ENCODE results near the gene FBXW7.

Gene FBXW7

GRCh38 chr4:152509595-152510225 is 26.2 kb downstream of the FBXW7 start:
- no peak for DNase-seq

DNA sequence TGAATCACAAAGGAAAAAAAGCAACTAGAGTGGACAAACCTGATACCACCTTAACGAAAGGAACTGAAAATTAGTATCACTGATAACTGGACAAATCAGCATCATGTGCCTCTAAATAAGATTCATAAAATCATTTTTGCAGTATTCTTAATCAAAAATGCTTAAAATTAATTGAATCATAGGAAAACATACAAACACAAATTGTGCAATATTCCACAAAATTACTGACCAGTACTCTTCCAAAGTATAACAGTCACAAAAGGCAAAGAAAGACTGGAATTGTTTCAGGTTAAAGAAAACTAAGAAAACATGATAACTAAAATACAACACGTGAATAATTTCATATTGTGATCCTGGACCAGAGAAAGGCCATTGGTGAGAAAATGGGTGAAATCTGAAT is 27.1 kb downstream of the FBXW7 start:
- no peak for DNase-seq

- no peak for DNase-seq
Observed at GRCh38 chr4:152508386-152508785, 27.5 kb downstream of the FBXW7 start.

DNA sequence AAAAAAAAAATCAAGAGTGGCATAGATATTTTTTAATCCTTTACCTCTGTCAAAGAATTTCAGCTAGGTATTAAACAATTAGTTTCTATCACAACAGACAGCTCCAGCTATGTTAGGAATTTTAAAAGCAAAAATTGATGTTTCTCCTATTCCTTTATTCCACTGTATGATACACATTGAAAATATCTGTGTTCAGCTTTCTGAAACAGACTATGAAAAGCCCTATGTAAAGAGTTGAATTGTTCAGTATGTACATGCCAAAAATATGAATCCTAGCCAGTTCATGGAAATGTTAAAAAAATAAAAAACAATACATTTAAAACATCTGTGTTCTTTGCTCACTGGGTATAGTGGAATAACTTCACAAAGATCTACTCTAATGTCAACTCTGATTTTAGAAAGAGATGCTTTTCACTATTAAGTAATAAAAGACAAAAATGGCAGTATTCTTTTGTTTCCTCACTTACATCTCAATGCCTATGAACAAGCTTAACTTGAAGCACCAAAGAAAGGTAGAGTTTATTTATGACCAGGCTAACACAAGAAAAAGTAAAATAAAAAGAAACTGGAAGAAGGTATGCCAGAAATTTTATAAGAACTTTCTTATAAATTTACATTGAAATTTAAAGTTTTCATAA is 32.1 kb downstream of the FBXW7 start:
- no peak for DNase-seq

- DNase-seq, result no peak
Observed at GRCh38 chr4:152501846-152502536, 33.9 kb downstream of the FBXW7 start.

DNA sequence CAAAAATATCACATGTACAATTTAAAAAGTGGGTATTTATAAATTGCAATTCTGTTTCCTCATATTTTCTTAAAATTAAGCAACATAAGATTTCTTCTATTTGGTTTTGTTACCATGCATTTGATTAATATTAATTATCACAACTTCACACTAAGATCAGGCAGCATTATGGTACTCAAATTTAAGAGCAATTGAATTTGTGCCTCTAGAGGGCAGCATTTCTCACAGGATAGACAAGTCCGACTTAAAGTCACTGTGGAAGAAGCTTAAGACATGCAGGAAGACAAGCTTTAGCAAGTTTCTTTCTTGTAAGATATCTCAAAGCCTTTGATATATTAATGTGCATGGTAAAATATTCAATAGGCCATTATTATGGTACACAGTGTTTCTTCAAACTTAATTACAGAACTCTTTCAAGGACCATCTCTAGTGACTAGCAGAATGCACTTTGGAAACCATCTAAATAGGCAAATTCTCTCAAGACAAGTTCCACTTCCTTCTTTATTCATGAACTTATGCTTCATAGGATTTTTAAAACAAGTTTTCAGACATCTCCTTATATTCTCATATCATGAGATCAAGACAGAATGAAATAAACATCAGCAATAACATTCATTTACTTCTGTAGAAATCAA is 35.0 kb downstream of the FBXW7 start:
- DNase-seq, result no peak

DNA sequence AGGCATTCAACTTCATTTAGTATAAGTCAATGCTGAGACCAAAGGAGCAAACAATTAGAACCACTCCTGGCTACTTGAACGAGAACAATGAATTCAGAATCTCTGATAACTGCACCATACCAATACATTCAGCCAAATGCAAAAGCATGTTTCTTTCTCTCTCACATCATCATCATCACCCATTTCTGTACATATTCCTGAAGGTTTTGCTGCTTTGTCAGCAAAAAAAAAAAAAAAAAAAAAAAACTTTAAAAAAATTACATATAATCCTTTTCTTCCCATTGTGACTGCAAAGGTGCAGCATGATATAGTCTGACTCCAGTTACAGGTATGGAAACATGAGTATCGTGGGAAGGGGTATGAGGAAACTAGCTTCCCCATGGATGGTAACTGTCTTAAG is 35.6 kb downstream of the FBXW7 start:
- no peak for DNase-seq

DNA sequence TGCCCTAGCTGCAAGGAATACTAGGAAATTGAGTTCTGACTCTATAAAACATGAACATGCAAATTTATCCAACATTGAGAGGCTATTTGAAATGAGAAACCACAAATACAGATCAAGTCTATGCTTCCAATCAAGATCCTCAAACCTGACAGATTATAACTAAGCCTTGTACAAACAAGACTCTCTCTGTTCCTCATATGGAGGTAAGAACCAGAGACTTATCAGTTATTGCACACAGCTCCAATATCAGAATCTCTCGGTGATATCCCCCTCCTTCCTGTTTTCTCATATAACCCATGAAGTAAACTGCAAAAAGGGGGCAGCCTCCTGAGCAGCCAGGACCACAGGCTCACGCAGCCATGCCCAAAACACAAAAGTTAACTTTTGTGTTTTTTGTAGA is 36.5 kb downstream of the FBXW7 start:
- DNase-seq, result no peak

DNA sequence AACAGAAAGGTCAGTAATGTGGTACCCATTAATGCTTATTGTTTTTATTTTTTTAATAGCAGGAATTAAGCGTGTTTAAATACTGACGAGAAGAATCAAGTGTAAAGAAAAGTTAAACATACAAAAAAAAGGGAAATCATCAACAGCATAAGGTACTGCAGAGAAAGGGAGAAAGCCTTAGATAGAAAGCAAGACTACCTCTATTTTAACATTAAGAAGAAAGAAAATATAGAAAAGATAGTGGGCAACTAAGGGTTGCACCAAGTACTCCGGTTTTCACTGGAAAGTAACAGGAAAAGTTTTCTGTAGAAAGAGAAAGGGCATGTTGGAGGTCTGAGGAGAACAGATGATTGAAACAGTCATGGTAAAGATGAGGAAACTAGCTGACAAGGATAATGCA is 41.9 kb downstream of the FBXW7 start:
- DNase-seq, result no peak

DNA sequence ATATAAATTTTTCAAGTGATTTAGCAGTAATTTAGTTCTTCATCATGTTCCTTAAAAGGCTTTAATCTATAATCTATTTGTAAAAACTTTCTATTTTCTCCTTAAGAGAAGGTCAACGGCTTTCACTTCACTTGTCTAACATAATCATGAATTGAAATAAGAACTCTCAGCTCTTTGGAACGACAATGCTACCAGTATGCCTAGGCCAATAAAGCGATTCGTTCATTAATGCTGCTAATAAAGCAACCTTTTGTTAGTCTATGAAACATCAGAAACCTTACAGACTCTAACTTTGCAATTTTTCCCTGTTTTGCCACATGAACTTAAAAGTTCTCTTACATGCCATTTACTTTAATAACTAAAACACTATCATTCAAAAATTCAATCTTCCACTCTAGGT is 47.6 kb downstream of the FBXW7 start:
- no peak for DNase-seq

GRCh38 chr4:152486429-152487389 is 49.2 kb downstream of the FBXW7 start:
- no peak for DNase-seq

GRCh38 chr4:152485726-152486276 is 50.1 kb downstream of the FBXW7 start:
- DNase-seq, result no peak

GRCh38 chr4:152482211-152482610 is 53.7 kb downstream of the FBXW7 start:
- DNase-seq, result no peak

DNA sequence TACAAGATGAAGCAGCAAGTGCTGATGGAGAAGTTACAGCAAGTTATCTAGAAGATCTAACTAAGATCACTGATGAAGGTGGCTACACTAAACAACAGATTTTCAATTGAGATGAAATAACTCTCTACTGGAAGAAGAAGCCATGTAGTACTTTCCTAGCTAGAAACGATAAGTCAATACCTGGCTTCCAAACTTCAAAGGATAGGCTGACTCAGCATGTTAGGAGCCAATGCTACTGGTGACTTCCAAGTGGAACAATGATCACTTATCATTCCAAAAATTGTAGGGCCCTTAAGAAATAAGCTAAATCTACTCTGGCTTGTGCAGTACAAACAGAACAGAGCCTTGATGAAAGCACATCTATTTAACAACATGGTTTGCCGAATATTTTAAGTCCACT is 55.0 kb downstream of the FBXW7 start:
- DNase-seq, result no peak

GRCh38 chr4:152480326-152480725 is 55.6 kb downstream of the FBXW7 start:
- DNase-seq, result no peak

DNA sequence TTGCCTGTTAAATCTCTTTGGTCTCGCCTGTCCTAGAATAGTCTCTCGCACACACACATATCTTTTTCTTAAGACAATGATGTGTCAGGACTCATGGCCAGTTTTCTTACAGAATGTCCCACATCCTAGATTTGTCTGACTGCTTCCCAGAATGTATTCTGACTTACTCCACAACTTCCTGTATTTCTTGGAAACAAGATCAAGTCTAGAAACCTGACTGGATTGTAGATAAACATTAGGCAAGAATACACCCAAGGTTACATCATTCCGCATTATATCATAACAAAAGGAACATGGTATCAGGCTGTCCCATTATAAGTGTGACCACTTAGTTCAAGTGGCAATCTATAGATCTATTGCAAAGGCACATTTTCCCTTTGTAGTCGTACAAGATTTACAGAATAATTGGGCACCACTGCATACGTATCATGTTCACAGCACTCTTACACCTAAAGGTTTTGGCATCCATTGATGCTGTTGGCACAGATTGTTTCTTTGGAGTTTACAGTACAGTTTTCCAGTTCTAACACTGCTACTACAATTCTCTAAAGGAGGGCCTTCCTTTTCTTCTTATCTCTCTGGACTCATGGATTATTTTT is 56.4 kb downstream of the FBXW7 start:
- DNase-seq, result no peak

DNA sequence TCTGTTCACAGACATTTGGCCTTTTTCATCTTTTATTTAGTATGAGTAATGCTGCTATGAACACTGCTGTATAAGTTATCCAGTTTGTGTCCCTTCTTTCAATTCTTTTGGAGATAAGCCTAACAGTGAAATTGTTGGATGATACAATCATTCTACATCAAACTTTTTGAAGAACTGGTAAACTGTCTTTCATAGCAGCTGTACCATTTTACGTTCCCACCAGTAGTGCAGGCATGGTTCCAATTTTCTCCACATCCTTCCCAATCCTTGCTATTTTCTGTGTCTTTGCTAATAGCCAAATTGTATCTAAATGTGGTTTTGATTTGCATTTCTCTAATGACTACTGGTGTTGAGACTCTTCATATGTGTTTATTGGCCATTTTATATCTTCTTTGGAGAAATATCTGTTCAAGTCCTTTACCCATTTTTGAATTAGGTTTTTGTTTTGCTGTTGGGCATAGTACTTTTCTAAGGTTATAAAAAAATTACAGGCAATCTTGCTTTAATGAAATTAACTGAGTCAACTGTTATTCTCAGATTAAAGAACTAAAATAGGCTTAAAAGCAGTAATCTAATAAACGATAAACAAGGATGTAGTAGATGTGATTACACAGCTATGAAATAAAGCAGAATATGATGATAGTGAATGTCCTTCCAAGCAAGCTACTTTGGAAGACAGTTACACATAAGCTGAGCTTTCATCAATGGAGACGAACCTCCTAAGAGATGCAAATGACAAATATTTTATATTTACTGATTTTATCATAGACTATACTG is 57.2 kb downstream of the FBXW7 start:
- DNase-seq, result no peak

- no peak for DNase-seq
Observed at GRCh38 chr4:152476796-152477195, 59.1 kb downstream of the FBXW7 start.

DNA sequence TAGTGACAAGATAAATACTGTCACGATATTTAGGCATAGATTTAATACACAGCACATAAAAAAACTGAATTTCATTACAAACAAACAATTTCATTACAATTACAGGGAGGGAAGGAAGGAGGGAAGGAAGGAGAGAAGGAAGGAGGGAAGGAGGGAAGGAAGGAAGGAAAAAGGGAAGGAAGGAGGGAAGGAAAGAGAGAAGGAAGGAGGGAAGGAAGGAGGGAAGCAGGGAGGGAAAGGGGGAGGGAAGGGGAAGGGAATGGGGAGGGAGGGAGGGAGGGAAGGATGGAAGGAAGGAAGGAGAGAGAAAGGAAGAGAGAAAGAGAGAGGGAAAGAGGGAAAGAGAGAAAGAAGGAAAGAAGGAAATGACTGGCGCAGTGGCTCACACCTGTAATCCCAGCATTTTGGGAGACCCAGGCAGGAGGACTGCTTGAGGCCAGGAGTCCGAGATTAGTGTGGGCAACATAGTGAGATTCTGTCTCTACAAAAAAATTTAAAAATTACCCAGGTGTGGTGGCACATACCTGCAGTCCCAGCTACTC is 64.6 kb downstream of the FBXW7 start:
- no peak for DNase-seq

GRCh38 chr4:152468408-152468807 is 67.5 kb downstream of the FBXW7 start:
- no peak for DNase-seq

- DNase-seq, result no peak
Observed at GRCh38 chr4:152467101-152467500, 68.8 kb downstream of the FBXW7 start.

Data from activated T-cell treated with anti-CD3 and anti-CD28 coated beads, Interleukin-2, amount 50 U/mL, for 1 hour (primary cell).